ENCODE measurements around the gene SLC5A6.
"Not testable (repeated sequence)": the region's sequence is repeated elsewhere in the genome, so short reads cannot be mapped to it uniquely, and the experiment has no call there.

The SLC5A6 gene

DNA sequence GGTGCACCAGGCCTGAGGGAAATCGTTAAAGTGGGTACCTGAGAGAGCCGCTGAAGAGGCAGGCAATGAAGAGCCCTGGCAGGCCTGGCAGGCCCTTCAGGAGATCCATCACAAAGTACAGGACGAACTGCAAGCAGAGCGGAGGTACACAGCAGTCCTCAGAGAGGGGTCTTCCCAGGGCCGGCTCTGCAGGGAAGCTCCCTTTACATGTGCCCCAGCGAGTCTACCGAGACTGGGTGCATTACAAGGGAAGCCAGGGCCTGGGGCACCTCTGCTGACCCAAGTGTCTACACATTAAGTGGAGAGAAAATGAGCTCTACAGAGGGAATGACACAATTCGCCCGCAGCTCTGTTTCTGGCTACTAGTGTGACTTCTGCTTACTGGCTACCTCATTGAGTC lies 8.3 kb downstream of the SLC5A6 start:
- DNase-seq = no peak

DNA sequence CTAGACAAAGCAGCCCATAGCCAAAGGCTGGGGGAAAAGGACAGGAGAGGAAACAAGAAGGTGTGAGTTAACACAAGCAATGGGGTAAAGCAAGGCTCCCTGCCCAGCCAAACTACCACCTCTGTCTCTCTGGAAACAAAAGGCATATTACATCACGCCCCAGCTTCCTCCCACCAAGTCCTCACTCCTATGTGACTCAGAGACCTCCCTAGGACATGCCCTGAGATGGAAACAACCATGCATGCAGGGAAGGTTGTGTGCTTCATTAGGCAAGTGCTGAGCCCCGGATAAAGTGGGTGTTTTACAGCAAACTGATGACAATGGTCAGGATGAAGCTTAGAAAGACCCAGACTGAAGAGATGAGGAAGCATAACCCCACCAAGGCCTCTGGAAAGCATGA lies 9.2 kb downstream of the SLC5A6 start:
- no peak for DNase-seq

DNA sequence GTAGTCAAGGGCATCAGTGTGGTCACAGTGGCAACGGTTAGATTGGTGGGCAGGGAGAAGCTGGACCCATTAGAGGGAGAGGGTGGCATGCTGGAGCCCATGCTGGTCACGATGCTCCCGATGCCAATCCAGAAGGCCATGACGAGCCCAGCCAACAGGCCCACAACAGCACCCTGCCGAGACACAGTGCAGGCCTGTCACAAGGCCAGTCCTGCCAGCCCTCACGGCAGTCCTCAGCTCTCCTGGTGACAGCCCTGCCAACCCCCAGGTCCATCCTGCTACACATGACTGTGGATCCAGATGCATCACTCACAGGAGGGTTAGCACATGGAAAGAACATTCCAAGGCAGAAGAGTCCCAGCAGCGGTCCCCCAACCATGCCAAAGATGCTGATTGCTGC lies 10.4 kb downstream of the SLC5A6 start:
- no peak for DNase-seq

DNA sequence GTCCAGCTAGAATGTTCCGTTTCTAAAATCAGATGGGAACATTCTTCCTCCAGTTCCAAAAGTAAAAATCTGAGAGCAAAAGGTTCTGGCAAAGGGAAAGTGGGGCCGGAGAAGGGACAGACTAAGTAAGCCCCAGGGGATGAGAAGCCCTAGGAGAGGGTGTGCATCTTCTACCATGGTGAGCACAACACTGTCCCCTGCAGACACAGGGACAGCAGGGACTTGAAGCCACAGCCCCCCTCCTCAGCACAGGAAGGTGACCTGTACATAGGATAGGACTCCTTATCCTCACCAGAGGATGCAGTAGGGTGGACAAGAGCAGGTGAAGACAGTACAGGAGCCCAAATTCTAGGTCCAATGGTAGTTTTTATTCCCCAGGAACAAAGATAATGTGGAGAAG lies 12.8 kb downstream of the SLC5A6 start:
- no peak for DNase-seq

DNA sequence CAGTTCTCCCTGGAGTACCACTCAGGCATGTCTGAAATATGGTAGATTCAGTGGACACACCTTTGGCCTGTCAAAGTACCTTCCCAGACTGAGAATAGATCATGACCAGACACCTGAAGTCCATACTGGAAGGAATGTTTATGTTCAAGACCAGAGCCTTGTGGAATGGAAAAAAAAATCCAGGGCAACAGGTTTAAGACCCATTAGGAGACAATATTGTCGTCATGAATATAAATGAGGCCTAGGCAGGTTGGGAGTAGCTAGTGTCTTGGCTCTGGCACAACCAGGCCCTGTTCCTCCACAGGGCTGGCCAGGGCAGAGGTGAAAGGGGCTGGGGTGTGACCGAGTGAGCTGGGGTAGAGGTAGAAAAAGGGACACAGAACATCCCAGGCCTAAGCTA lies 13.4 kb downstream of the SLC5A6 start:
- DNase-seq = no peak

DNA sequence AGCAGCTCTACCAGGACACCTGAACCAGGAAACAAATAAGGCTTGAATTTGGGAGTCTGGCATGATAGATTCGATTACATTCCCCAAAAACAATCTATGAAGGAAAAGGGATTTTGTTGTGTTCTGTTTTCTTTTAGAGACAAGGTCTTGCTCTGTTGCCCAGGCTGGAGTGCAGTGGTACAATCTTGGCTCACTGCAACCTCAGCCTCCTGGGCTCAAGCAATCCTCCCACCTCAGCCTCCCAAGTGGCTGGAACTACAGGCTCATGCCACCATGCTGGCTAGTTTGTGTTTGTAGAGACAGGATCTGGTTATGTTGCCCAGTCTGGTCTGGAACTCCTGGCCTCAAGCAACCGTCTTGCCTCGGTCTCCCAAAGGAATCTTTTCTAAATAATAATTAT lies 14.0 kb downstream of the SLC5A6 start:
- not testable (repeated sequence) for DNase-seq

DNA sequence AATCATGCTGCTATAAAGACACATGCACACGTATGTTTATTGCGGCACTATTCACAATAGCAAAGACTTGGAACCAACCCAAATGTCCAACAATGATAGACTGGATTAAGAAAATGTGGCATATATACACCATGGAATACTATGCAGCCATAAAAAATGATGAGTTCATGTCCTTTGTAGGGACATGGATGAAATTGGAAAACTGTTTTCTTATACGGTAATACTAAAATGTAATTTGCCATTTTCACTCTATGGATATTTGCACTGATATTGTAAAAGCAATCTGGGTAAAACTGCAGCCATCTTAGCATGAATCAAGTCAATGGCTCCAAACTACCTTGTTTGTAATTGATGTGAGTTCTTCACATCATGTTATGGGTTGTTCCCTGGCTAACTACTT lies 16.3 kb downstream of the SLC5A6 start:
- DNase-seq = not testable (repeated sequence)

DNA sequence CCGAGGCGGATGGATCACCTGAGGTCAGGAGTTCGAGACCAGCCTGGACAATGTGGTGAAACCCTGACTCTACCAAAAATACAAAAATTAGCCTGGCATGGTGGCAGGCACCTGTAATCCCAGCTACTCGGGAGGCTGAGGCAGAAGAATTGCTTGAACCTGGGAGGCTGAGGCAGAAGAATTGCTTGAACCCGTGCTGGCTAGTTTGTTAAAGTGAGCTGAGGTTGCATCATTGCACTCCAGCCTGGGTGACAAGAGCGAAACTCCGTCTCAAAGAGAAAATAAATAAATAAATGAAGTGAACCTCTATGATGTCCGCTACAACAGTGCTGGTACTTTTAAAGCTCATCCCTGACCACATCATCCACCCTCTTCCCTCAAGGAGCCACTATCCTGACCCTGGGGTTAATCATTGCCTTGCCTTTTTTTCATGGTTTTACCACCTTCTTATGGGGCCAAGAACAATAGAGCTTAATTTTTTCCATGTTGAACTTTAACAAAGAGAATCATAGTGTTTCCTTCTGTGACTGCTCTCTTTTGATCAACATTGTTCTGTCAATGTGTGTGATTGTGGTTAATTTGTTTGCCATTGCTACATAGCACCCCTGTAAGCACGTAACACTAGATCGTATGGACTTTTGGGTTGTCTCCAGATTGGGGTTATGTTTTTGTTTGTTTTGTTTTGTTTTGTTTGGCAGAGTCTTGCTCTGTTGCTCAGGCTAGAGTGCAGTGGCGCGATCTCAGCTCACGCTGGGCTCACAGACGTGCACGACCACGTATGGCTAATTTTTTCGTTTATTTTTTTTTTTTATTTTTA lies 17.3 kb downstream of the SLC5A6 start:
- DNase-seq = no peak

DNA sequence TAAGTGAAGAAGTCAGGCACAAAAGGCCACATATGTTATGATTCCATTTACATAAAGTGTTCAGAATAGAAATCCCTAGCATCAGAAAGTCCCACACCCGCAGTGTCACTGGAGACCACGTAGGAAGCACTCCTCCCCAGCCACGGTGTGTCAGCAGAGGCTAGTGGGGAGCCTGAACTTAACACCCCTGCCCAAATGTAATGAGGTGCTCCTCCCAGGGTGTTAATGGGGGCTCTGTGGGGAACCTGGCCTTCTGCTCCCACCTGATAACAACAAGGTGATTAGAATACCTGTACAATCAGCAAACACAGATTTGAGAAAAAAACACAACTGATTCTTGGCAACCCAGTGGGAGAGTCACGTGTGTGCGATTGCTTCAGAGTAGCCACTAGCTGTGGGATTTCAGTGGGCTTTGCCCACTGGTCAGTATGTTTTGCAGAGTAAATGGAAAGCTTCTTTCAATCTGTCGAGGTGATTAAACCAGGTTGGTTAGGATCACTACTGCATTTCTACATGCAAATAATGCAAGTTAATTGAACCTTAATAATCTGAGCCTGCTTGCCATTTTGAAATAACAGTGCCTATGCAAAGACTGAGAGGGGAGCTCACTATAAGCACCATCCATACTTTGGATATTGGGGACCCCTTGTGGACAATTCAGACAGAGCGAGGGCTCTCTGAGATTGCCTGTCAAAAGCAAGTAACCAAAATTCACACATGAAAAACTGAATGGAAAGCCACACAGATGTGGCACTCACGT lies 20.8 kb downstream of the SLC5A6 start:
- DNase-seq = peak; percentile 50 to 66

DNA sequence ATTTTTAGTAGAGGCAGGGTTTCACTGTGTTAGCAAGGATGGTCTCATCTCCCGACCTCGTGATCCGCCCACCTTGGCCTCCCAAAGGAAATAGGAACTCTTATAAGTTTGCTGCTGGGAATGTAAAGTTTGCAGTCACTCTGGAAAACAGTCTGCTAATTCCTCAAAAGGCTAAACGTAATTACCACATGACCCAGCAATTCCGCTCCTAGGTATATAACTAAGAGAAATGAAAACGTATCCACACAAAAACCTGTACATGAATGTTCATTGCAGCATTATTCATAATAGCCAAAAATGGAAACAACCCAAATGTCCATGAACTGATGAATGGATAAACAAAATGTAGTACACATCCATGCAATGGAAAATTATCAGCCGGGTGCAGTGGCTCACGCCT lies 22.1 kb downstream of the SLC5A6 start:
- DNase-seq = no peak

DNA sequence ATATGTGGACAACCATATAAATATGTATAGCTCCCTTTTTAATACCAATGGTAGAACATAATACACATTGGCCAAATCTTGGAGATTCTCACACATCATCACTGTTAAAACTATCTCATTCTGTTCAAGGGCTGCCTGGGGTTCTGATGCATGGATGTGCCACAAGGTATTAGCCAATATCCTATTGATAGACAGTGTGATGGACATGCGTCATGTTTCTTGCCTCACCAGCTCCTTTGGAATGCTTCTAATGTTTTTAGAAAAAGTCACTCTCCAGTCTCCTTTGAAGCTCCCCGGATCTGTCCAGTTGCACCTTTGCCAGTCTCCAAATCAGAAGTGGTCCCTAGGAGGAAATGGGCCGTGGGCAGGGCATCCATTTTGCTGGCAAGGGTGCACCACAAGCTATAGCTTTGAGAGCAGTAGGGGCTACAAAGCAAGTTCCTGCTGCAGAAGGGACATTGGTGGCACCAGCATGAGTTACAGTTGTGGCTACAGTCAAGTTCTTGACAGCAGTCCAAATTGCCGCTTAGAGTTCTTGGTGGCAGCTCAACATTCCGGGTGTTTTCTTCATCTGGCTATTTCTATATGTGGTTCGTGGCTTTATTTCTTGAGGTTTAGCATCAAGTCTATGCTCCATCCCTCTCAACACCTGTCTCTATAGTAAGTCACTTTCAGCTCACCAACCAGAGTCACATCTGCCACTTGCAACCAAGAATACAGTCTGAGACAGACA lies 25.3 kb downstream of the SLC5A6 start:
- DNase-seq = no peak

DNA sequence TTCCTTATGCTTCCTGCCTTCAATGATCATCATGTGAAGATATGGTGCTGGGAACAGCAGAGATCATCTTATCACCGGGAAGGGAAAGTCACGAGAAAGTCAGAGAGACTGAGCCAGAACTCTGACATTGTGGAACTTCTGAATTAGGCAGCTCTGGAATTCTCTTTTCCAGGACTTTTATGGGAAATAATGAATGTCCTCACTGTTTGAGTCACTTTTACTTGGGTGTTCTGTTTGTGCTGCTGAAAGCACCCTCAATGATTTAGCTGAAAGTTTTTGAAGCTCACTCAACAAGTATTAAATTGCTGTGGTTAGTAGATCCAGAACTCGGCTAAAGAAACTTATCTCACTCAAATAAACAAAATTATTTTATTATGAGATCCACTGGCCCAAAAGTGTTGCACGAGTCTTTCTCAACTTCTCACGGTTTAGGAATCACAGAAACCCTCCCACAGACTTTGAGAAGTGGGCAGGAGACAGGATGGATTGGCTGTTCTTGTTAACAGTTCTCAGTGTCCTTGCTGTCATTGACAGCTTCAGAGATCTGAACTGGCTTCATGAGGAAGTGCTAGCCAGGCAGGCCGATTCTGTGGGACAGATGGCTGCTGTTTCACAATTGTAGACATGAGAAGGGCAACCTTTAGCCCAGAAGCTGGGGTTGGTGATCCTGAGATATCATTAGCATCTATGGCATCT lies 26.6 kb downstream of the SLC5A6 start:
- DNase-seq = no peak

DNA sequence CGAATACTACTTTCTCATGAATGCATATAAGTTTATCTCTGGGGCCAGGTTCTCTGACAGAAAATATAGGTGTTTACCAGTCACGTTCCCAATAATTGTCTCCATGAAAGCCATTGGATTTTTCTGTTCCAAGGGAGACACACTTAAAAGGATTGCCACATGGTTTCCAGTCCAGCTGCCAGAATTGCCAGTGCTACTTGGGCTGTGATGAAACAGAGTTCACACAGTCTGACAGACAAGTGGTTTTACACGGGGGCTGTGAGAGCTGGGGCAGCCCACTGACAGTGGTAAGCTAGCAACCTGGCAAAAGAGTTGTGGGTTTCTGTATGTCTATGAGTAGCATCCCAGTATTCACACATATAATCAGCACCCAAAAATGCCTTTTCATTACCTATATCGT lies 28.0 kb downstream of the SLC5A6 start:
- no peak for DNase-seq

DNA sequence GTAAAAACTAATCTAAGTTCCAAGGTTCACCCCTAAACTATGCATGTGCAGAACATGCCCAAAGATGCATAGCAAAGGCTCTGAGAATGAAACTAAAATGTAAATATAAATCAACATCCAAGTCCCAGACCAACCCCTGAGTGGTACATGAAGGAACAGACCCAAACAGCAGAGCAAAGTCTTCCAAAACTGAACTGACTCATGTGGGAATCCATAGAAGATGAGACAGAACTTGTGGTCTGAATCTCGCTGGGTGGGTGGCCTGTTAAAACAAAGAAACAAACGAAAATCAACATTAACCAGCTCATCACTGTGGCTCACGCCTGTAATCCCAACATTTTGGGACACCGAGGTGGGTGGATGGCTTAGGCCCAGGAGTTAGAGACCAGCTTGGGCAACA lies 29.7 kb downstream of the SLC5A6 start:
- DNase-seq = no peak

DNA sequence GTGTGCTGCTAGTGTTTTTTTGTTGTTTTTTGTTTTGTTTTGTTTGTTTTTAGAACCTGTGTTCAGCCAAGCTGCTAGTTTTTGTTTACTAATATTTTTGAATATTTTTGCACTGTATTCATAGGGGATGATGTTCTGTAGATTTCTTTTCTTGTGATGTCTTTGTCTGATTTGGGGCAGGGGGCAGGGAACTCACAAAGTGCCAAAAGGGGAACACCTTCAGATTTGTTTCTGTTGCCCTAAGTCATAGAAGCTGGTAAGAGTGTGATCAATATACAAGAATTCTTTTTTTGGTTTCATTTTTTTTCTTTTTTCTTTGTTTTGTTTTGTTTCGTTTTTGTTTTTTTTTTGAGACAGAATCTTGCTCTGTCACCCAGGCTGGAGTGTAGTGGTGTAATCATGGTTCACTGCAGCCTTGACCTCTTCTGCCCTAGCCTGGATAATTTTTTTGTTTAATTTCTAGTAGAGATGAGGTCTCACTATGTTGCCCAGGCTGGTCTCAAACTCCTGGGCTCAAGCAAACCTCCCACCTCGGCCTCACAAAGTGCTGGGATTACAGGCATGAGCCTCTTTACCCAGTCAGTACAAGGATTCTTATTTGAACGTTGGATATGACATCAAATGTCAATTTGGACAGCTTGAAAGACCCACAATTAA lies 32.6 kb downstream of the SLC5A6 start:
- DNase-seq = no peak

DNA sequence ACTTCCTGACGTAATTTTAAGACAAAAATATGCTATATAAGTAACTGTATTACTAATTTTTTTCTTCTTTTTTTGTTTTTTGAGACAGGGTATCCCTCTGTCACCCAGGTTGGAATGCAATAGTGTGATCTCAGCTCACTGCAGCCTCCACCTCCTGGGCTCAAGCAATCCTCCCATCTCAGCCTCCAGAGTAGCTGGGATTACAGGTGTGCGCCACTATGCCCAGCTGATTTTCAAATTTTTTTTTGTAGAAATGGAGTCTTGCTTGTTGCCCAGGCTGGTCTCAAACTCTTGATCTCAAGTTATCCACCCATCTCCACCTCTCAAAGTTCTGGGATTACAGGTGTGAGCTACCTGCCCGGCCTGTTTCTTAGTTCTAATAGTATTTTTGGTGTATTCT lies 33.6 kb downstream of the SLC5A6 start:
- no peak for DNase-seq

DNA sequence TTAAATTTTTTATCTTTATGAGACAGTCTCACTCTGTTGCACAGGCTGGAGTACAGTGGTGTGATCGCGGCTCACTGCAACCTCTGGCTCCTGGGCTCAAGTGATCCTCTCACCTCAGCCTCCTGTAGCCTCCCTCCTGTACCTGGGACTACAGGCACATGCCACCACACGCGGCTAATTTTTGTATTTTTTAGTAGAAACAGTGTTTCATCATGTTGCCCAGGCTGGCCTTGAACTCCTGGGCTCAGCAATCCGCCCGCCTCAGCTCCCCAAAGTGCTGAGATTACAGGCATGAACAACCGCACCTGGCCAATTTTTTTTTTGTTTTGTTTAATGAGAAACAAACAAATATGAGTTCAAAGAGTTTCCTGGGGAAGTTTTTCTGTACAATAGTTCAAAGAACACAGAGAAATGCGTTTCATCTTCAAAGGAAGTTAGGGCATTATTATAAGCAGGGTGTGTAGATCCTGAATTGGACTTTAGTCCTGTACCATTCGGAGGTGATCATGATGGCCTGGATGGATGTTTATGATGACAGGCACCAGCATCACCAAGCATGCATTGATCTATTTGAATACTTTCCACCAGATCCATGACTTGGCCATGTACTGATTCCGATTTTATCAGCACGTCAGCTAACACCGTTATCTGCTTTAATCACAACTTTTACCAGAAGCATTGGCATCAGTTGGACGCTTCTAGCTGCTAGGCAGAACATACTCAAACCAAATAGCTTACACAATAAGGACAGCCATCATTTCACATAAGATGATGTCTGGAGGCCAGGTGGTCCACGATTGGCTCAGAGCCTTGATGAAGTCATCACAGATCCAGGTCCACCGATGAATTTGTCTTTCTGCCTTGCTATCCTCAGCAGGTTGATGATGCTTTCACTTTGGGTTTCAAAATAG lies 34.4 kb downstream of the SLC5A6 start:
- DNase-seq = no peak

DNA sequence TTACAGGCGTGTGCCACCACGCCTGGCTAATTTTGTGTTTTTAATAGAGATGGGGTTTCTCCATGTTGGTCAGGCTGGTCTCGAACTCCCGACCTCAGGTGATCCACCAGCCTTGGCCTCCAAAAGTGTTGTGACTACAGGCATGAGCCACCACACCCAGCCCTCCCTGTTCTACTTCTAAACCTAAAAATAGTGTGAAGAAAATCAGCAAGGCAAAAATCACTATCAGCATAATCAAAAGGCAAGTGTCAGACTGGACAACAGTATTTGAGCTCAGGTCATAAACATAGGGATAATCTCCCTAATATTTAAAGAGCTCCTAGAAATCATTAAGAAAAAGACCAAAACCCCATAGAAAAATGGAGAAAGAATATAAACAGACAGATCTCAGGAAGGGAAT lies 36.3 kb downstream of the SLC5A6 start:
- DNase-seq = not testable (repeated sequence)

DNA sequence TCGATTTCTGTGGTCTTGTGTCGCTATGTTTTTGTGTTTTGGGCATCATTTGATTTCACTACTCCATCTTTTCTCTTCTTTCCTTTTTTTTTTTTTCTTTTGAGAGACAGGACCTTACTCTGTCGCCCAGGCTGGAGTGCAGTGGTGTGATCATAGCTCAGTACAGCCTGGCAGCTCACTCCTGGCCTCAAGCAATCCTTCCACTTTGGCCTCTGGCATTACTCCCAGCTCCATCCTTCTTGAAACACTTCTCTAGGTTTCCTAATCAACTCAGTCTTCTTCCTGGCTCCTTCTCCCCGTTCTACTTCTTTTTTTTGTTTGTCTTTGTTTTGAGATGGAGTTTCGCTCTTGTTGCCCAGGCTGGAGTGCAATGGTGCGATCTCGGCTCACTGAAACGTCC lies 36.7 kb downstream of the SLC5A6 start:
- no peak for DNase-seq

DNA sequence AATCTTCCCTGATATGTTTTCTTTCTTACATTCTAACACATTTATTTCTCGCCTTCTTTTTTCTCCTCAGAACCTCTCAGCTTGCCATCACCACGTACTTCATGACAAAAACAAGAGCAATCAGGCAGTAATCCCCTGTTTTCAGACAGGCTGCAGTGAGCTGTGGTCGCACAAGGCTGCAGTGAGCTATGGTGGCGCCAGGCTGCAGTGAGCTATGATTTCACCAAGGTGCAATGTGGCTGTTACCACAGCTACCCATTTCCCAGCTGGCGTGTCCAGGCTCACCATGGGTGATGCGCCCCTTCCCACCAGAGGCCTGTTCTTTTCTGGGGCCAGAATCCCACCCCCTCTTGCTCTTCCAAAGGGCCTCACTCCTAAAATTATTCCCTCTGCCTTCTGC lies 37.4 kb downstream of the SLC5A6 start:
- DNase-seq = no peak

DNA sequence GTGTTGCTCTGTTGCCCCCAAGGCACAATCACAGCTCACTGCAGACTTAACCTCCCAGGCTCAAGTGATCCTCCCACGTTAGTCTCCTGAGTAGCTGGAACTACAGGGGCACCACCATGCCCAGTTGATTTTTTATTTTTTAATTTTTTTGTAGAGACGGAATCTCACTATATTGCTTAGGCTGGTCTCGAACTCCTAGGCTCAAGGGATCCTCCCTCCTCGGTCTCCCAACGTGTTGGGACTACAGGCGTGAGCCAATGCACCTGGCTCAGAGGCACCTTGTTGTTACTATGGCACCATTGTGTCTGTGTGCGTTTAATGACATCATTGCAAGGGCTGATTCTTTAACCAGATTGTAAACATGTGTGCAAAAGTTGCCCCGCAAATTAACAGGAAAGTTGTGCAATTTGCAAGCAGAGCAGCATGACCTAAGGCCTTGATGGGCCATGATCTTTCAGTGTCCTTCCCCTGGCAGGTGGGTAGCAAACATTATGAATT lies 40.7 kb downstream of the SLC5A6 start:
- DNase-seq = no peak

Data from CD4-positive, alpha-beta T cell treated with Interleukin-4 for 1 hour (primary cell).